Motor neuron (in vitro differentiated cells): Measurements from ENCODE around the gene IRX3. TPM values are rescaled to one million over a fixed set of nuclear protein-coding genes. Genes with fewer than 3 reads are reported as not detected.

Experiments used
- ATAC-seq, 8 experiments: fragments of 200-7000 bp; cut with Tn5 transposase; replicated peaks in 6 of 8; 2 replicates each; pipeline ENCODE4 v1.8.0; 2021; ENCODE audit warnings: mild to moderate bottlenecking in 8 of 8, moderate library complexity in 8 of 8
- H3K27ac ChIP-seq, 2 donors: fragments of 250-450 bp; sonication (Bioruptor Pico); 2 replicates each; pipeline ENCODE4 v1.9.0; 2021; ENCODE audit warnings: antibody characterized with exemption in 2 of 2, mild to moderate bottlenecking in 2 of 2, moderate library complexity in 1 of 2
- H3K4me1 ChIP-seq, 2 donors: fragments of 250-450 bp; sonication (Bioruptor Pico); replicated peaks in 1 of 2; 2 replicates each; pipeline ENCODE4 v1.6.1; 2021; ENCODE audit warnings: antibody characterized with exemption in 2 of 2, mild to moderate bottlenecking in 2 of 2, moderate library complexity in 1 of 2
- H3K4me3 ChIP-seq, 5 donors: fragments of 250-450 bp; sonication (Bioruptor Pico); 2 replicates each; pipeline ENCODE4 v1.9.0; 2021; ENCODE audit warnings: antibody characterized with exemption in 5 of 5, mild to moderate bottlenecking in 5 of 5, moderate library complexity in 4 of 5
- WGBS, 10 experiments: fragments of 450-650 bp; shearing (Covaris generic); methylation state at CpG; one replicate each; pipeline ENCODE4 v1.0.0; 2022; 5-methylcytosine and 5-hydroxymethylcytosine counted together
- in situ Hi-C, 9 experiments: fragments of 400-800 bp; cut with MboI; loops; one replicate each; pipeline ENCODE4 v1.15.0; 2021; ENCODE audit warnings: low sequenced_read_pairs in 9 of 9, low pct_unique_long_range_greater_than_20kb in 2 of 9; ENCODE audit not compliant: unreplicated experiment in 9 of 9
- total RNA-seq, 8 experiments: library from RNA; unstranded; fragments of 300-600 nt; gene quantifications; 2 replicates each; pipeline versions ENCODE4 v1.2.3 to v1.2.4, GENCODE V29; 2022

The IRX3 gene
- total RNA-seq, 8 experiments from 2014 or later: 1.1 to 42.1 (median 13.0) TPM

DNA sequence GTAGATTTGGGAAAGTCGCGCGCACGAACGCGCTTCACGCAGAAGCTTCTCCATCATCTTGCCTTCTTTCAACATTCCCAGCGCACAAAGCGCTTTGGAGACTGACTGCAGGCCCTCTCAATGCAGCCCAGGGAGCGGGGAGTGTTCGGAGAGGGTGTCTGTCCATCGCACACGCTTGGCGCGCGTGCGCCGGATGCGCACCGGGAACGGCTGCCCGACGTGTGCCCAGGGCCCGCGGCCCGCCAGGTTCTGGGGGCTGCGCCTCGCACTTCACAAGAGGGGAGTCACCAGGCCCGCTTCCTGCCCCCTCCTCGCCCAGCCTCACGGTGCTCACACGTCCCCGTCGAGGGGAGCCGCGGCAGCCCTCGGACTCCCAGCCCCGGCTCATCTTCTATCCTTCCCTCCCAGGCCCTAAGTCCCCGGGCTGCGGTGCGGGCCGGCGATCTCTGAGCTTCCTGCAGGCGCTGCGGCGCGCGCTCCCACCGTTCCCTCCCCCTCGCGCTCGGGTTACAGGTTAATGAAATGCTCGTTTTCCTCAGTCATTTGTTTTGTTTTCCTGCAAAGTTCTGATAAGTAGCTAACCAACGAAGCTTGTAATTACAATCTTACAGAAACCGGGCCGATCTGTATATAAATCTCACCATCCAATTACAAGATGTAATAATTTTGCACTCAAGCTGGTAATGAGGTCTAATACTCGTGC is 2.8 kb upstream of the IRX3 start:
- Histone ChIP-seq H3K27ac (no peak overlapping the region), H3K4me1 (peaks cover 18 to 20% of the 10 kb centered on the region in 2 donors), H3K4me3 (peak overlapping the region in 1 of 5 donors; percentile 5)
- WGBS, 10 experiments: 38 to 100% (median 90%) methylated on average over 4 to 11 of the region's 57 CpGs; no CpG with 5 or more reads in 5 of the 10 experiments
- no peak for ATAC-seq
- in situ Hi-C loops: loop anchor here in 5 of 9 experiments (10.0 to 25.0 kb wide), 2 partner anchors 645 to 648 kb away; partner anchors contain the start of gene IRX5 (in 5 of the 5)

DNA sequence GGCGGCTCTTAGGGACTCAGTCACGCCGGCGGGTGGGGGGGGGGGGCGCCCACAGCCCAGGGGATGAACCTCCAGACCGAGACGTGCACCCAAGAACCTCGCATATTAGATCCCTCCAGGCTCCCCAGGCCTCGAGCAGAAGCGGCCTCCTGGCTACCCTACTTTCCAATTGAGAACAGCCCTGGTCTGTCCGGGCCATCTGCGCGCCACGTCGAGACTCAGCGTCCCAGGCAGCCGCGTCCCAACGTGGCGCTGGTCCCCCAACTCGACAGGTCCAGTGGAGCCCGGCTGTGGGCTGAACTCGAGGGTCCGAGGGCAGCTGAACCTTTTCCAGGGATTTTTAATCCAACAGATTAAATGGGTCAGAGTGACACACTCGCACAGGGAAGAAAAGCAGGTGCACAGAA is 2.3 kb upstream of the IRX3 start:
- H3K27ac ChIP-seq: no peak overlapping the region
- H3K4me3 ChIP-seq: no peak overlapping the region
- ATAC-seq: no peak
- WGBS, 10 experiments: 17 to 100% (median 80%) methylated on average over 1 to 10 of the region's 25 CpGs; no CpG with 5 or more reads in 3 of the 10 experiments
- in situ Hi-C loops: loop anchor here in 5 of 9 experiments (10.0 to 25.0 kb wide), 2 partner anchors 646 to 648 kb away; partner anchors contain the start of gene IRX5 (in 5 of the 5)
- H3K4me1 ChIP-seq: peaks cover 18 to 20% of the 10 kb centered on the region in 2 donors

DNA sequence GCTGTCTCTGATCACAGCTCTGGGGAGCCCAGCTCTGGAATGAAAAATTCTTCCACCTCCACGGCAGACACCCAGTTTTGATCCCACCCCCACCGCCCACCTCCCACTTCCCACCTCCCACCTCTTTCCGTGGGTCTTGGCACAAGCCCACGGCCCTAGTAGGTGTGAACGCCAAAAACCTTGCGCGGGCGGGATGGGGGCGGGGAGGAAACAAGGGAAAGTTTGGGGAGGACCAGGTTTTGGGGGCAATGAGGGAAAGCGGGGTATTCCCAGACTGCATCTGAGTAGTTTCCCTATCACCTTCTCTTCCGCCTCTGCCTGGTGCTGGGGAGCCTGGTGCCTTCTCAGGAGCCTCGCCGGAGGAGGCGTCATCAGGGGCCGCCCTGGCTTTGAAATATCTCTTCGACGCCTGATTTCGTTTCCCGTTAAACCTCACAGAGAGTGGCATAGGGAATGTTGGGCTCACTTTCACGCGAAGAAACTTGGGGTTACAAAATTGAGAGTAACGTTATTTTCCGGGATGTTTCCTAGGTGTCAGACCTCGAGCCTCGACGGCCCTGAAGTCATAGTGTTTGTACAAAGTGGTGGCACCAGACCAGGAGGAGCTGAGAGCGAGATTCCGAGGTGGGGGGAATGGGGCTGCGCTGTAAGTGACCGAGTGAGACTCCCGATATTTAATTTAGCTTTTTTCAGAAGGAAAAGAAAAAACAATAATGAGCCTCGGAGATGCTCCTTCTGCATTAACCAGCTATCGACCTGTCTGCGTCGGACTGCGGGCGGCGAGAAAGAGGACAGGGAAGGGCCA is 1.6 kb upstream of the IRX3 start:
- ATAC-seq: no peak
- H3K4me1 ChIP-seq: peaks cover 18 to 21% of the 10 kb centered on the region in 2 donors
- WGBS, 10 experiments: 43 to 100% (median 81%) methylated on average over 2 to 18 of the region's 38 CpGs; no CpG with 5 or more reads in 4 of the 10 experiments
- H3K4me3 ChIP-seq: no peak overlapping the region
- H3K27ac ChIP-seq: no peak overlapping the region
- in situ Hi-C loops: loop anchor here in 5 of 9 experiments (10.0 to 25.0 kb wide), 2 partner anchors 647 to 649 kb away; partner anchors contain the start of gene IRX5 (in 5 of the 5)

DNA sequence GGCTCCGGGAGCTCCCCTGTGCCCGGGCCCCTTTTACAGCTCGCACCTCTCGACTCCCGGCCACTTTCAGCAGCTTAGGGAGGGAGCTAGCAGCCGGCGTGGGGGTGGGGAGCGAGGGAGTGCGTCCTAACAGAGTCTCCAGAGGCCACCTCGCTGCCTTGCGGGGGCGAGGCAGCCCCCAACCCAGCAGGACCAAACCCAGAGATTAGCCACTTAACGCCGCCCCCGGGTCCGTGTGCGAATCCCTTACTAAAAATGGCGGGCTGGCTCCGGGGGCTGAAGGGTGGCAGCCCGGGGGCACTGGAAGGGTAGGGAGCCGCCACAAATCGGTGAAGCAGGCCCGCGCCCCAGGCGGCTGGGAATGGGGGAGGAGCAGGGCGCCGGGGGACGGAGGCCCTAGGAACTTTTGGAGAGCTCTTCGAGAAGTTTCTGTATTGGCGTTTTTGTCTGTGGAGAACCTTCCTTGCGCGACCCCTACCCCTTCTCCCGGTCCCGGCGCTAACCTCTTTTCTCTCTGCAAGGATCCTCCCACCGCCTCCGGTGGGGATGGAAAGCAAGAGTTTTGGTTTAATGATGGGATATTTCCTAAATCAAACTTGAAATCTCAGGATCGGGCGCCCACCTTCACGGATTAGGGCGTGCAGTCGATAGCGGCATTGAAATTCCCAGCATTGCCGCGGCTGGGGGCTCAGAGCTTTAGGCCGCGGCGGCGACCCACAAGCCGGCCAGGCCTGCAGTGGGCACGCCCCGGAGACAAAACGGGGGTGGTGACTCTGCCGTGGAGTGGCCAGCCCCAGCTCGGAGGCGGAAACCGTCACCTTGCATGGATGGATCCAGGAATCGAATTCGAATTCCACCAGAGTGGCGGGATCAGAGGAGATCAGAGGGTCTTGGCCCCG is 793 bp upstream of the IRX3 start:
- in situ Hi-C loops: loop anchor here in 5 of 9 experiments (10.0 to 25.0 kb wide), 2 partner anchors 647 to 650 kb away; partner anchors contain the start of gene IRX5 (in 5 of the 5)
- 20 to 89% (median 29%) methylated on average over 5 to 11 of the region's 61 CpGs; no CpG with 5 or more reads in 7 of the 10 experiments for WGBS, 10 experiments
- peak overlapping the region in 1 of 2 donors; percentile 39 for H3K27ac ChIP-seq
- peak overlapping the region; percentile 48 to 95 (median 80) for H3K4me3 ChIP-seq
- peaks cover 23% of the 10 kb centered on the region in 2 donors for H3K4me1 ChIP-seq
- ATAC-seq: no peak

DNA sequence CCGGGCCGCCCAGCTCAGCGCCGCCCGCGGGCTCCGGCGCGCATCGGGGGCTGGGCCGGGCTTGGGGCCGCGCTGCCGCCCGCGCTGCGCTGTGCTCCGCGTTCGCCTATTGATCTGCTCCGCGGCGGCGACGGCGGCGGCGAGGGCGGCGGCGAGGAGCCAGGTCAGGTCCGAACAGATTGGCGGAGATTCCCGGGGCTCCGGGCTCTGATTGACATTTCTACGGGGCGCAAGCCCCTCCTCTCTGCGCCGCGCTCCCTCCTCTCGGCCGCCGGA is 559 bp downstream of the IRX3 start:
- Histone ChIP-seq H3K4me3 (peak overlapping the region; percentile 48 to 95 (median 80)), H3K27ac (peak overlapping the region; percentile 79 to 91), H3K4me1 (peaks cover 20 to 24% of the 10 kb centered on the region in 2 donors)
- ATAC-seq: peak in 3 of 8 experiments; percentile 59 to 76 (median 73)
- in situ Hi-C loops: loop anchor here in 5 of 9 experiments (10.0 to 25.0 kb wide), 2 partner anchors 649 to 651 kb away; partner anchors contain the start of gene IRX5 (in 5 of the 5)
- WGBS, 10 experiments: 0 to 1% methylated on average over 3 to 20 of the region's 43 CpGs; no CpG with 5 or more reads in 8 of the 10 experiments

DNA sequence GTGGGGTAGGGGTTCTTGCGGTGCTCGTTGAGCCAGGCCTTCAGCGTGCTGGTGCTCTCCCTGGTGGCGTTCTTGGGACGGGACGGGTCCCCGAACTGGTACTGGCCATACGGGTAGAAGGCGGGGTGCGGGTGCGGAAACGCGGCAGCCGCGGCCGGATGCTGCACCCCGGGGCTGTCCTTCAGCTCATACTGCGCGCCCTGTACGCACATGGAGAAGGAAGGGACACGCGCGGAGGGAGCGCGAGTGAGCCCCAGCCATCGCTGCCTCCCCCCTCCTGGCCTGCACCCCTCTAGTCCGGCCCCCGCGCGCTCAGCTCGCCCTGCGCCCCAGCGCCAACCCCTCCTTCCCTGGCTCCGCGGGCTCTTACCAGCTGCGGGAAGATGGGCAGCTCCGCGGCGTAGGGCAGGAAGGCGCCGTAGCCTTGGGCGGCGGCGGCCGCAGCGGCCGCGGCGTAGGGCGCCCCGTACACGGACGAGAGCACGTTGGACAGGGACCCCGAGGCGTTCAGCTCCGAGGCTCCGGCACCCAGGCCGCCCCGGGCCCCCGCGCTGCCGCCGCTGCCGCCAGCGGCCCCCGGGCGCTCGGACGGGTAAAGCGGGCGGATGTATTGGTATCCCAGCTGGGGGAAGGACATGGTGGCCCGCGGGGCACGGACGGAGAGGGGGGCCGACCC is 1.0 kb downstream of the IRX3 start:
- Histone ChIP-seq H3K27ac (peak overlapping the region; percentile 79 to 91), H3K4me1 (peaks cover 15 to 24% of the 10 kb centered on the region in 2 donors), H3K4me3 (peak overlapping the region; percentile 48 to 95 (median 80))
- peak; percentile 2 to 16 (median 12) for ATAC-seq
- in situ Hi-C loops: loop anchor here in 5 of 9 experiments (10.0 to 25.0 kb wide), 2 partner anchors 649 to 652 kb away; partner anchors contain the start of gene IRX5 (in 5 of the 5)
- WGBS, 10 experiments: 0% methylated on average over 3 of the region's 77 CpGs; no CpG with 5 or more reads in 9 of the 10 experiments

DNA sequence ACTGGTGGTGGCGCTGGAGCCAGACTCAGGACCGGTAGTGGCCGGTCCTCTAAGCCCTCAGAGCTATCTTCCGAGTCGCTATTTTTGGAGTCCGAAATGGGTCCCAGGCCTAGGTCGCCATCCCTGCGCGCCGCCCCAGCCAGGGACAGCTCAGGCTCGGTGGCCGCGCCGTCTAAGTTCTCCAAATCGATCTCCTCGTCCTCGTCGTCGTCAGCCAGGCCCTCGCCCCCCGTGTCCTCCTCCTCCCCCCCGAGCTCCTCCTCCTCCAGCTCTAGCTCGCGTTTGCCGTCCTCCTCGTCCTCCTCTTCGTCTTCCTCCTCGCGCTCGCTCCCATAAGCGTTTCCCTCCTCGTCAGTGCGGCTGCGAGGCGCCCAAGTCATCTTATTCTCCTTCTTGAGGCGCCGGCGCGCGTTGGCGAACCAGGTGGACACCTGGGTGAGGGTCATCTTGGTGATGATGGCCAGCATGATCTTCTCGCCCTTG is 1.6 kb downstream of the IRX3 start:
- 0% methylated on average over 2 of the region's 42 CpGs; no CpG with 5 or more reads in 9 of the 10 experiments for WGBS, 10 experiments
- Histone ChIP-seq H3K27ac (peak overlapping the region; percentile 79 to 91), H3K4me1 (peaks cover 10 to 20% of the 10 kb centered on the region in 2 donors), H3K4me3 (peak overlapping the region; percentile 48 to 95 (median 80))
- in situ Hi-C loops: loop anchor here in 5 of 9 experiments (10.0 to 25.0 kb wide), 2 partner anchors 650 to 652 kb away; partner anchors contain the start of gene IRX5 (in 5 of the 5)
- ATAC-seq: no peak

DNA sequence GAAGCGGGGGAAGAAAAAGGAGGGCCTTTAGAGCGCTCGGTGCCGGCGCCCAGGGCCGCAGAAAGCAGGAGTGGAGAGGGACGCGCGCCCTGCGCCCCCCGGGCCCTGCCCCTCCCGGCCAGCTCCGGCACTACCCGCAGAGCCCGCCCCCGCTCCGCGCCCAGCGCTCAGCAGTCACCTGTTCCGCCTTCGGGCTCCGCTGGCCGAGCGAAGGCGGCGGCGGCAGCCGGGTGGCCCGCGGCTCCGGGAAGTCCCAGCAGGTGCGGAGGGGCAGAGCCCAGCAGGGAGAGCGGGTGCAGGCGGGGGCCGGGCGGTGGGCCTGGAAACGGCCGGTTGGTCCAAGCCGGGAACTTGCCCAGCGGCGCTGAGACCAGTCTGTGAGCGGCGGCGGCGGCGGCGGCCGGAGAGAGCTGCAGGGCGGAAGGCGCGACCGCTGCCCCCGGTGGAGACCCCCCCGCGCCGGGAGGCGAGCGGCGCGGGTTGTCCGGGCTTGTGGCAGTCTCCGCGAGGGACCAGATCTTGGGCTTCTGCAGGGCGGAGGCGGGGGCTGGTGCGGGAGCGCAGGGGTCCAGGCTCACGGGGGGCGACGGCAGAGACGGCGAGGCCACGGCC is 2.2 kb downstream of the IRX3 start:
- in situ Hi-C loops: loop anchor here in 5 of 9 experiments (10.0 to 25.0 kb wide), 2 partner anchors 650 to 653 kb away; partner anchors contain the start of gene IRX5 (in 5 of the 5)
- Histone ChIP-seq H3K4me1 (peaks cover 10 to 15% of the 10 kb centered on the region in 2 donors), H3K4me3 (peak overlapping the region; percentile 48 to 95 (median 80)), H3K27ac (peak overlapping the region; percentile 79 to 91)
- peak in 6 of 8 experiments; percentile 1 to 11 (median 4) for ATAC-seq
- 0 to 30% methylated on average over 1 to 2 of the region's 73 CpGs; no CpG with 5 or more reads in 8 of the 10 experiments for WGBS, 10 experiments

DNA sequence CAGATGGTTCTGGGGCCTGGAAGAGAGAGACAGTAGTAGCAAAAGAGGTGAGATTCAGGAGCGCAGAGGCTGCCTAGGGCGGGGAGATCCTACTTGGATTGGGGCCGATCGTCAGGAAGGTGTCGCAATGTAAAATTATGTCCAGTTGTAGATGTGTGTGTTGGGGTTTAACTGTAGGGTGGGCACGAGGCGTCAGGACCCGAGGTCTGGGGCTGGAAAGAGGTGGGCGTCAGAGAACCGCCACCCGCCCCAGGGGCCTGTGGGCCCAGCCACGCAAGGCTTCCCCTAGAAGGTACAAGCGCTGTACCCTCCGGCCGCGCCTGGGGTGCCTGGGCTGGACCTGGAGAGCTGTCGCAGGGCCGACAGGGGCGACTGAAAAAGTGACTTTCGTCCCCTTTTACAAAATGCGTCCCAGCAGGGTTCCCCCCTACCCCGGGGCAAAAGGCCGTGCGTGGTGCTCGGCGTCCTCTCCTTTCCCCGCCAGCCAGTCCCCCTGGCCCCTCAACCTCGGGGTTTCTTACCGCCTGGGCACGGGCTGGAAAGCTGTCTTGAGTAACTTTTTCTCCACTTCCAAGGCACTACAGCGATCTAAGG is 2.8 kb downstream of the IRX3 start:
- peak overlapping the region; percentile 48 to 95 (median 80) for H3K4me3 ChIP-seq
- peak overlapping the region; percentile 79 to 91 for H3K27ac ChIP-seq
- in situ Hi-C loops: loop anchor here in 5 of 9 experiments (10.0 to 25.0 kb wide), 2 partner anchors 651 to 653 kb away; partner anchors contain the start of gene IRX5 (in 5 of the 5)
- H3K4me1 ChIP-seq: peaks cover 10 to 14% of the 10 kb centered on the region in 2 donors
- no peak for ATAC-seq
- 6 to 80% (median 17%) methylated on average over 1 to 8 of the region's 31 CpGs; no CpG with 5 or more reads in 4 of the 10 experiments for WGBS, 10 experiments

DNA sequence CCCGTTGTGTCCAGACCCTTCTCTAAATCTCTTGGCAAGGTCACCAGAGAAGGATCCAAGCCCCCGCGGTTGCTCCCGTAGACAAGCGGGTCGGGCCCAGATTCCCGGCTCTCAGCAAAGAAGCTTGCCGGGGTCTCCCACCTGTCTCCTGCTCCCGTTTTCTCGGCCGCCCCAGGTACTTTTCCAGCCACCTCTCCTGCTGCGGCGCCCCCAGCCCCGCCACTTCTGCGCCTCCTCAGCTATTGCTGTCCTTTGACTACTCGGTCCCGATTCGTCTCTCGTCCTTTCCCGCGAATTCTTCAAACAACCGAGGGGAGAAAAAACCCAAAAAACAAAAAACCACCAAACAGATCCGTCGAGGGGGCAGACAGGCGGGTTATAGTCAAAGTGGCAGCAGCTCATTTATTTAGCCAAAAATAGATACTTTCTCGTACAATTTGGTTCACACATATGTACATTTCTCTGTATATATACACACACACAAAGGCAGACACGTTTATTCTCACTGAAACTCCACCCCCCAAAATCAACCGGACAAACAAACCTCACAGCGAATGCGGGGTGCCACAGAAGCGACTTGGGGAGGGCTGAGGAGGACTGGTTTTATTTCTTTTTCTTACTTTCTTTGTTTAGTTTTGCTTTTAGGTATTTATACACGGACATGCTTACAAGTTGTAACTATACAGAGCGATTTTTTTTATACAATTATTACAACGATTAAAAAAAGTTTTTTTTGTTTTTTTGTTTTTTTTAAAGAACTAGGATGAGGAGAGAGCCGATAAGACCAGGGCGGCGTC is 3.5 kb downstream of the IRX3 start:
- peaks cover 13 to 20% of the 10 kb centered on the region in 2 donors for H3K4me1 ChIP-seq
- peak overlapping the region; percentile 10 to 18 for H3K27ac ChIP-seq
- 0 to 96% (median 21%) methylated on average over 6 to 26 of the region's 37 CpGs for WGBS, 10 experiments
- peak overlapping the region; percentile 48 to 95 (median 80) for H3K4me3 ChIP-seq
- no peak for ATAC-seq
- in situ Hi-C loops: loop anchor here in 5 of 9 experiments (10.0 to 25.0 kb wide), 2 partner anchors 652 to 654 kb away; partner anchors contain the start of gene IRX5 (in 5 of the 5)
